Naive B cell (primary cell): ENCODE measurements around the gene PSMC2. TPM values are rescaled to one million over a fixed set of nuclear protein-coding genes. Genes with fewer than 3 reads are reported as not detected.

Experiments used
- ATAC-seq, 2 donors: fragments of 150-1000 bp; cut with Tn5 transposase; 2 replicates each; pipeline ENCODE4 v1.10.0; 2021; ENCODE audit warnings: low read depth in 2 of 2, mild to moderate bottlenecking in 2 of 2, moderate library complexity in 2 of 2
- DNase-seq: peaks from one replicate; pipeline ENCODE4 v3.0.0; 2022
- H3K27ac Mint-ChIP-seq, 6 donors: one replicate each; pipeline ENCODE4 v1.8.0; 2020 to 2022; ENCODE audit warnings: mild to moderate bottlenecking in 6 of 6, mixed read lengths in 6 of 6, moderate library complexity in 5 of 6, inconsistent platforms in 2 of 6
- H3K27me3 Mint-ChIP-seq, 3 donors: one replicate each; pipeline ENCODE4 v1.8.0; 2021 to 2022; ENCODE audit warnings: mixed read lengths in 3 of 3, mild to moderate bottlenecking in 1 of 3
- H3K36me3 Mint-ChIP-seq, 2 donors: one replicate each; pipeline ENCODE4 v1.8.0; 2020 to 2022; ENCODE audit warnings: mixed read lengths in 2 of 2, inconsistent platforms in 1 of 2, mild to moderate bottlenecking in 1 of 2
- H3K4me1 Mint-ChIP-seq, 3 donors: one replicate each; pipeline ENCODE4 v1.8.0; 2020 to 2022; ENCODE audit warnings: mixed read lengths in 3 of 3, inconsistent platforms in 1 of 3, mild to moderate bottlenecking in 1 of 3, moderate library complexity in 1 of 3
- H3K4me3 Mint-ChIP-seq, 8 donors: one replicate each; pipeline ENCODE4 v1.8.0; 2020 to 2022; ENCODE audit warnings: mild to moderate bottlenecking in 8 of 8, mixed read lengths in 8 of 8, moderate library complexity in 8 of 8, inconsistent platforms in 2 of 8
- H3K9me3 Mint-ChIP-seq, 7 donors: one replicate each; pipeline ENCODE4 v1.8.0; 2020 to 2022; ENCODE audit warnings: mixed read lengths in 7 of 7, mild to moderate bottlenecking in 5 of 7, inconsistent platforms in 2 of 7, moderate library complexity in 1 of 7
- polyA plus RNA-seq, 6 donors: library from polyadenylated mRNA; unstranded; fragments of 300-500 nt; fragmentation: Illumina TruSeq; gene quantifications; one replicate each; pipeline ENCODE4 v1.2.3, GENCODE V29; 2021; ENCODE audit warnings: low read depth in 6 of 6

Gene PSMC2
- polyA plus RNA-seq, 6 donors from 2014 or later: 65.9 to 106 (median 82.5) TPM

GRCh38 chr7:103413407-103413806, 66.0 kb downstream of the PSMC2 start:
- H3K27ac Mint-ChIP-seq: no peak overlapping the region

GRCh38 chr7:103418241-103418640, 70.8 kb downstream of the PSMC2 start:
- H3K27ac Mint-ChIP-seq: no peak overlapping the region
- H3K9me3 Mint-ChIP-seq: peaks cover 0 to under 1% (median 0%) of the 10 kb centered on the region in 7 donors
- no peak overlapping the region for H3K4me3 Mint-ChIP-seq
- ATAC-seq (no peak), DNase-seq (no peak)
- H3K27me3 Mint-ChIP-seq: peaks cover 23 to 58% (median 50%) of the 10 kb centered on the region in 3 donors
- no peaks in the 10 kb centered on the region for H3K4me1 Mint-ChIP-seq
- H3K36me3 Mint-ChIP-seq: no peaks in the 10 kb centered on the region

More at GRCh38 chr7:103413407-103413806, 66.0 kb downstream of the PSMC2 start:
- H3K27me3 Mint-ChIP-seq: peaks cover 15 to 47% (median 47%) of the 10 kb centered on the region in 3 donors
- no peaks in the 10 kb centered on the region for H3K4me1 Mint-ChIP-seq
- H3K9me3 Mint-ChIP-seq: peaks cover 0 to 2% (median 0%) of the 10 kb centered on the region in 7 donors
- H3K36me3 Mint-ChIP-seq: no peaks in the 10 kb centered on the region
- no peak overlapping the region for H3K4me3 Mint-ChIP-seq
- no peak for ATAC-seq
- no peak for DNase-seq

Other genes with a start within 250 kb of the PSMC2 start
- 1 to 10 TPM; 6.0 to 9.6 (median 6.6) TPM for gene NAPEPLD, start 198.5 kb upstream of the PSMC2 start, polyA plus RNA-seq
- 10 to 100 TPM; 68.8 to 88.1 (median 75.2) TPM for gene PMPCB, start 50.2 kb upstream of the PSMC2 start, polyA plus RNA-seq
- gene DNAJC2, start 2.9 kb upstream of the PSMC2 start, polyA plus RNA-seq: 10 to 100 TPM in 5 of 6 donors, 1 to 10 TPM in 1; 5.7 to 27.4 (median 17.0) TPM
- not detected for gene SLC26A5, start 98.6 kb downstream of the PSMC2 start, polyA plus RNA-seq